Measurements from ENCODE around the gene PAM.
"Not testable (repeated sequence)": the region's sequence is repeated elsewhere in the genome, so short reads cannot be mapped to it uniquely, and the experiment has no call there.

The PAM gene

GRCh38 chr5:102750151-102750834 is 4.8 kb upstream of the PAM start:
- in situ Hi-C loops (cut with MboI; ENCODE audit: low sequenced_read_pairs, unreplicated experiment) = no loop called here
- no peak for DNase-seq (ENCODE audit: low spot score)
- no peak for TF ChIP-seq CTCF (IDR thresholded peaks at IDR 0.05; ENCODE audit: borderline replicate concordance, control extremely low read depth, extremely low read depth, insufficient read depth, missing control alignments)

- DNase-seq (ENCODE audit: low spot score); in situ Hi-C loops (cut with MboI; ENCODE audit: low sequenced_read_pairs, unreplicated experiment): not testable (repeated sequence)
Observed at GRCh38 chr5:102751903-102752376, 3.2 kb upstream of the PAM start.

GRCh38 chr5:102753889-102754766 is 977 bp upstream of the PAM start:
- in situ Hi-C loops (cut with MboI; ENCODE audit: low sequenced_read_pairs, unreplicated experiment) = no loop called here
- TF ChIP-seq CTCF (IDR thresholded peaks at IDR 0.05; ENCODE audit: borderline replicate concordance, control extremely low read depth, extremely low read depth, insufficient read depth, missing control alignments) = no peak

DNA sequence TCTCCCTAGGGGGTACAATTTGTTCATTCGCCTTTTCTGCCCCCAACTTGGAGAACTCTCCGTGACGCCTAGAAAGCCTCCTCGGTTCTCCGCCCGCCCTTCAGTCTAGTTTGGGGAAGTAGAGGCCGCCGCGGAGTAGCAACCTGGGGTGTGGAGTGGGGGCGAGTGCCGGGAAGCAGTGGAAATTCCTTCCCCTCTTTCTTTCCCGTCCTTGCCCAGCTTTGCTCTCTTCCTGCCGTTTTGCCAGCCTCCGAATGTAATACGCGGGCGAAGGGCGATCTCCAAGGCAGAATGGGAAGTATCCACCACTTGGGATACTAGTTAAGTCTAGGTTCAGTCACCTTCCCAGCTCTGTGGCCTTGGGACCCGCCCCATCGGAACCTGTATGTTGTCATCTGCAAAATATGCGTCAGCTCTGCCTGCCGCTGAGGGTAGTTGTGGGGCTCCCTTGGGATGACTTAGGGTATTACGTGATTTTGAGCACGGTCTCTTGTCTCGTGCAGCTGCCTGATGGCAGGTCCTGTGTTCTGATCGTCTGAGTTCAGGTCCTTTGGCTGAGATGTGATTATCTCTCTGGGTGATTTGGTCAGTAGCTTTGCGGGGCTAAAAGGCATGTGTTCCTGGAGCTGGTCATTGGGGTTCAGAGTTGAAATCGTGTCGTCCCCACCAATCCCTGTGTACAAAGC is 724 bp downstream of the PAM start:
- in situ Hi-C loops (cut with MboI; ENCODE audit: low sequenced_read_pairs, unreplicated experiment) = no loop called here
- peak; percentile 73 for DNase-seq (ENCODE audit: low spot score)
- no peak for TF ChIP-seq CTCF (IDR thresholded peaks at IDR 0.05; ENCODE audit: borderline replicate concordance, control extremely low read depth, extremely low read depth, insufficient read depth, missing control alignments)

More at GRCh38 chr5:102753889-102754766, 977 bp upstream of the PAM start:
- DNase-seq (ENCODE audit: low spot score) = peak; percentile 31

DNA sequence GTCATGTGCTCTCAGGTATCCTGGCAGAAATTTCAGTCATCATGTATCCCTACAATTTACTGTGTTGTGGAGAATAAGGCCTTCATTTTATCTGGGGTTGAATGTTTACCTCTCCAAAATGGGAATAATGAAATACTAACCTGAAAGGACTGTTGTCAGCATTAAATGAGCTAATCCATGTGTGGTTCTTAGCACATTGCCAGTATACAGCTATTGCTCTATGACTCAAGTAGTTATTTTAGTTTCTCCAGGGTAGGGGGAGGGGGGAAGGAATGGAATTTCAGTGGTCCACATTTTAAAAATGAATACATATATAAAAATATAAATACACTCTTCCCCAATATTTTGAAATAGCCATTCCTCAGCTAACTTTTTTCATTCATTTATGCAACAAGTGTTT is 3.5 kb downstream of the PAM start:
- no peak for DNase-seq (ENCODE audit: low spot score)
- in situ Hi-C loops (cut with MboI; ENCODE audit: low sequenced_read_pairs, unreplicated experiment) = no loop called here
- TF ChIP-seq CTCF (IDR thresholded peaks at IDR 0.05; ENCODE audit: borderline replicate concordance, control extremely low read depth, extremely low read depth, insufficient read depth, missing control alignments) = no peak

DNA sequence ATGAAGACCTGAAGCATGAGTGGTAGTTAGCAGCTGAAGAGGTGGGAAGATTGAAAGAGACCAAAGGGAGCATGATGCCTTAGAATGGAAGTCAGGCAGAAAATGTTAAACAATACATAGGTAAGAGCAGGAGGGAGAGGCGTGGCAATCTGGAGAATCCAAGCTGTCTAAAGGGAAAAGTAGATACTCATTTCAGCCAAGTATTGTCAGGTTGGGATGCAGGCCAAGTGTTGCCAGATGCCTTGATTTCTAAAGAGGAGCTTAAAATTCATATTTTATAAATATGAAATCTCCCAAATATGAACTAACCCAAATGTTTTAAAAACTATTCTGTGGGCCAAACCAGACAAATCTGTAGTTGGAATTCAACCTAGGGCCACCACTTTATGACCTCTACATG is 4.2 kb downstream of the PAM start:
- no peak for TF ChIP-seq CTCF (IDR thresholded peaks at IDR 0.05; ENCODE audit: borderline replicate concordance, control extremely low read depth, extremely low read depth, insufficient read depth, missing control alignments)
- in situ Hi-C loops (cut with MboI; ENCODE audit: low sequenced_read_pairs, unreplicated experiment) = no loop called here
- DNase-seq (ENCODE audit: low spot score) = no peak

All from GM13976 (cell line).